IMR-90 (cell line): Measurements from ENCODE around the gene OR5H14. TPM values are rescaled to one million over a fixed set of nuclear protein-coding genes. Genes with fewer than 3 reads are reported as not detected.

Experiments
- ATAC-seq: fragments of 200-7000 bp; cut with Tn5 transposase; 2 replicates; pipeline ENCODE4 v1.9.1; 2020; ENCODE audit warnings: low read depth, mild to moderate bottlenecking, moderate library complexity
- BruUV-seq: library from RNA; stranded (reverse); fragments of 400-500 nt; replicated peaks from 2 replicates; lab custom pipeline; 2021; lab: Mats Ljungman, UMichigan
- CTCF ChIA-PET: fragments of 300-600 bp; formaldehyde crosslinking; extraction: SDS; loops from one replicate; lab custom pipeline; 2021; ENCODE audit warnings: antibody characterized with exemption; lab: Yijun Ruan, JAX
- POLR2A ChIA-PET: fragments of 300-600 bp; sonication (Branson Sonifier 250); formaldehyde crosslinking; loops from one replicate; lab custom pipeline; 2022; ENCODE audit warnings: antibody characterized with exemption; ENCODE audit not compliant: unreplicated experiment; lab: Charles Lee
- DNase-seq: peaks from one replicate; pipeline ENCODE4 v3.0.0; 2013
- H2AFZ ChIP-seq: replicated peaks from 2 replicates; pipeline ENCODE3; 2013; ENCODE audit warnings: low read length, mild to moderate bottlenecking; ENCODE audit not compliant: poor library complexity
- H2AK5ac ChIP-seq: 2 replicates; pipeline ENCODE4 v1.6.1; 2013; ENCODE audit warnings: low read depth, low read length, inconsistent platforms
- H2AK9ac ChIP-seq: replicated peaks from 2 replicates; pipeline ENCODE3; 2013; ENCODE audit warnings: mild to moderate bottlenecking, low read depth, low read length, moderate library complexity; ENCODE audit not compliant: poor library complexity
- H2BK120ac ChIP-seq: 2 replicates; pipeline ENCODE4 v1.6.1; 2013; ENCODE audit warnings: low read depth, low read length, inconsistent platforms
- H2BK15ac ChIP-seq: 3 replicates; pipeline ENCODE4 v1.6.1; 2013; ENCODE audit warnings: low read depth, low read length, inconsistent platforms
- H2BK20ac ChIP-seq: 2 replicates; pipeline ENCODE4 v1.6.1; 2013; ENCODE audit warnings: low read depth, mild to moderate bottlenecking, inconsistent platforms, low read length, moderate library complexity
- H2BK5ac ChIP-seq: 2 replicates; pipeline ENCODE4 v1.6.1; 2013; ENCODE audit warnings: mild to moderate bottlenecking, low read depth, low read length, inconsistent platforms; ENCODE audit not compliant: poor library complexity, severe bottlenecking
- H3K14ac ChIP-seq: replicated peaks from 2 replicates; pipeline ENCODE4 v1.6.1; 2013; ENCODE audit warnings: low read depth, low read length, inconsistent platforms
- H3K18ac ChIP-seq: 2 replicates; pipeline ENCODE4 v1.6.1; 2013; ENCODE audit warnings: low read depth, low read length, control low read depth
- H3K23ac ChIP-seq: 2 replicates; pipeline ENCODE4 v1.6.1; 2013; ENCODE audit warnings: low read depth, low read length, inconsistent platforms
- H3K27ac ChIP-seq: 2 replicates; pipeline ENCODE4 v1.5.1; 2013; ENCODE audit warnings: mild to moderate bottlenecking, control low read depth, low read length; ENCODE audit not compliant: insufficient read depth
- H3K27me3 ChIP-seq: 2 replicates; pipeline ENCODE4 v1.6.1; 2013; ENCODE audit warnings: low read length; ENCODE audit not compliant: control insufficient read depth, insufficient read depth
- H3K36me3 ChIP-seq: 2 replicates; pipeline ENCODE4 v1.6.1; 2013; ENCODE audit warnings: low read length, mixed read lengths; ENCODE audit not compliant: control insufficient read depth, insufficient read depth
- H3K4ac ChIP-seq: 2 replicates; pipeline ENCODE4 v1.6.1; 2013; ENCODE audit warnings: low read depth, low read length, inconsistent platforms
- H3K4me1 ChIP-seq: 2 replicates; pipeline ENCODE4 v1.6.1; 2013; ENCODE audit warnings: low read length, mixed read lengths; ENCODE audit not compliant: control insufficient read depth, insufficient read depth
- H3K4me2 ChIP-seq: 2 replicates; pipeline ENCODE4 v1.6.1; 2013; ENCODE audit warnings: low read depth, mild to moderate bottlenecking, control low read depth, low read length, moderate library complexity
- H3K4me3 ChIP-seq: 2 replicates; pipeline ENCODE4 v1.5.1; 2013; ENCODE audit warnings: low read depth, mild to moderate bottlenecking, control low read depth, low read length, moderate library complexity; ENCODE audit not compliant: insufficient read depth
- H3K56ac ChIP-seq: 2 replicates; pipeline ENCODE4 v1.6.1; 2013; ENCODE audit warnings: low read length, inconsistent platforms; ENCODE audit not compliant: insufficient read depth; ENCODE audit errors: extremely low read depth
- H3K79me1 ChIP-seq, 2 experiments: 2 replicates each; pipeline ENCODE4 v1.6.1; 2013; ENCODE audit warnings: low read length in 2 of 2, inconsistent platforms in 1 of 2, low read depth in 1 of 2
- H3K9ac ChIP-seq: 2 replicates; pipeline ENCODE4 v1.6.1; 2013; ENCODE audit warnings: low read depth, low read length, control low read depth
- H3K9me1 ChIP-seq: 2 replicates; pipeline ENCODE4 v1.6.1; 2013; ENCODE audit warnings: low read length, inconsistent platforms; ENCODE audit not compliant: insufficient read depth
- H3K9me3 ChIP-seq: 2 replicates; pipeline ENCODE4 v1.6.1; 2013; ENCODE audit warnings: low read length; ENCODE audit not compliant: control insufficient read depth, insufficient read depth
- H4K20me1 ChIP-seq: 2 replicates; pipeline ENCODE4 v1.6.1; 2013; ENCODE audit warnings: low read length, inconsistent platforms; ENCODE audit not compliant: insufficient read depth
- H4K5ac ChIP-seq: 2 replicates; pipeline ENCODE4 v1.6.1; 2013; ENCODE audit warnings: mild to moderate bottlenecking, low read depth, low read length, control low read depth
- H4K8ac ChIP-seq, 2 experiments: 2 replicates each; pipeline ENCODE4 v1.6.1; 2013; ENCODE audit warnings: low read depth in 2 of 2, low read length in 2 of 2, control low read depth in 1 of 2, inconsistent platforms in 1 of 2
- H4K91ac ChIP-seq: 2 replicates; pipeline ENCODE4 v1.6.1; 2013; ENCODE audit warnings: low read depth, low read length, inconsistent platforms; ENCODE audit not compliant: insufficient read depth
- CHD1 ChIP-seq: IDR thresholded peaks from 2 replicates; pipeline ENCODE4 v1.6.1; 2012; ENCODE audit warnings: low read depth, low read length, improper control_type of control experiment
- MAZ ChIP-seq: IDR thresholded peaks from 2 replicates; pipeline ENCODE4 v1.6.1; 2012; ENCODE audit warnings: low read depth, mild to moderate bottlenecking, low read length, improper control_type of control experiment, moderate library complexity, borderline replicate concordance
- POLR2A ChIP-seq: IDR thresholded peaks from 2 replicates; pipeline ENCODE4 v1.6.1; 2012; ENCODE audit warnings: mild to moderate bottlenecking, low read depth, low read length
- WGBS, 2 experiments: methylation state at CpG; one replicate each; pipeline versions ENCODE4 v1.1.5 to v1.1.7; 2013; ENCODE audit warnings: missing lambda C conversion rate in 2 of 2; ENCODE audit not compliant: insufficient read length in 1 of 2; ENCODE audit errors: extremely low coverage in 2 of 2; 5-methylcytosine and 5-hydroxymethylcytosine counted together
- dilution Hi-C: fragments of 300-500 bp; cut with HindIII; formaldehyde crosslinking; loops from one replicate; pipeline ENCODE4 v1.14.3; 2018; ENCODE audit warnings: low sequenced_read_pairs; ENCODE audit not compliant: unreplicated experiment
- in situ Hi-C: fragments of 300-500 bp; cut with MboI; formaldehyde crosslinking; loops from 3 replicates; pipeline ENCODE4 v1.14.3; 2019; ENCODE audit warnings: low sequenced_read_pairs, inconsistent platforms, mixed read lengths
- intact Hi-C: fragments of 100-400 bp; cut with micrococcal nuclease; formaldehyde crosslinking; loops from 2 replicates; pipeline ENCODE4 v1.10.0; 2022
- polyA plus RNA-seq, 3 experiments: library from polyadenylated mRNA; depleted of rRNA; stranded (reverse); fragments of >200 nt; gene quantifications; 2 replicates each; pipeline ENCODE4 v1.2.3, GENCODE V29; 2012; ENCODE audit warnings: low replicate concordance in 1 of 3
- total RNA-seq: library from RNA; depleted of rRNA; stranded (reverse); fragments of >200 nt; gene quantifications from 2 replicates; pipeline ENCODE4 v1.2.3, GENCODE V29; 2012
- TF ChIP-seq, protein P1 (sequence below): fragments of 150-350 bp; IDR thresholded peaks from 2 replicates; pipeline ENCODE4 v1.6.1; 2017; ENCODE audit warnings: mild to moderate bottlenecking, antibody characterized with exemption, low read length, low read depth

Gene OR5H14
- total and polyA plus RNA-seq, 2 of the 4 experiments (the other 2 are of a cell fraction), result not detected

DNA sequence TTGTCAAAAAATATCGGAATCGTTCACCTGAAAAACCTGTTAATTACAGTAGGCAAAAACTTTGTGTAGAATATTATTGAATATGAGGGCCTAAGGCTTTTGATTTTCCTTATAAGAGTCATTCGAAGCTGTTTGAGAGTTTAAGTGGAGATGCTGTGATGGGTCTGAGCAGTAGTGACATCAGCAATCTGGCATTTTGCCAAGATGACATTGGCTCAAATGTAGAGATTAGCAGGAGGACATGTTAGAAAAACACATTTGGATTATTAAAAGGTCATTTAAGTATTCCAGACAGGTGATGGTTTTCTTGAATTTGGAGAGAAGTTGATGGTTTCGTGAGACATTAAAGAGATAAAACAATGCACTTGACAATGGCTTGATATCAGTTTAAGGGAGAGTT is 47.4 kb upstream of the OR5H14 start:
- no peak overlapping the region for H2AK5ac ChIP-seq
- H4K20me1 ChIP-seq, result no peaks in the 10 kb centered on the region
- TF ChIP-seq POLR2A, result no peak
- no peak for TF ChIP-seq CHD1
- TF ChIP-seq MAZ, result no peak
- TF ChIP-seq, protein P1, sequence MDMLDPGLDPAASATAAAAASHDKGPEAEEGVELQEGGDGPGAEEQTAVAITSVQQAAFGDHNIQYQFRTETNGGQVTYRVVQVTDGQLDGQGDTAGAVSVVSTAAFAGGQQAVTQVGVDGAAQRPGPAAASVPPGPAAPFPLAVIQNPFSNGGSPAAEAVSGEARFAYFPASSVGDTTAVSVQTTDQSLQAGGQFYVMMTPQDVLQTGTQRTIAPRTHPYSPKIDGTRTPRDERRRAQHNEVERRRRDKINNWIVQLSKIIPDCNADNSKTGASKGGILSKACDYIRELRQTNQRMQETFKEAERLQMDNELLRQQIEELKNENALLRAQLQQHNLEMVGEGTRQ, result no peak
- in situ Hi-C loops (no loop called here), dilution Hi-C loops (no loop called here), intact Hi-C loops (no loop called here)
- no peaks in the 10 kb centered on the region for H3K36me3 ChIP-seq
- no peak overlapping the region for H4K91ac ChIP-seq
- POLR2A ChIA-PET, result no interaction called here
- no peak overlapping the region for H2BK120ac ChIP-seq
- WGBS, 2 experiments, result 67% methylated on average over 1 of the region's 4 CpGs; no CpG with 5 or more reads in 1 of the 2 experiments
- no peak overlapping the region for H3K4me3 ChIP-seq
- no TSS peak for BruUV-seq
- no peak overlapping the region for H3K4ac ChIP-seq
- no peak overlapping the region for H3K14ac ChIP-seq
- DNase-seq (no peak), ATAC-seq (no peak)
- H3K27ac ChIP-seq, result no peak overlapping the region
- H2BK15ac ChIP-seq, result no peak overlapping the region
- H3K9me3 ChIP-seq, result no peaks in the 10 kb centered on the region
- no peak overlapping the region for H2BK20ac ChIP-seq
- H3K9ac ChIP-seq, result no peak overlapping the region
- no peak overlapping the region for H4K5ac ChIP-seq
- H3K9me1 ChIP-seq, result no peaks in the 10 kb centered on the region
- no peak overlapping the region for H2AFZ ChIP-seq
- no peak overlapping the region for H3K4me2 ChIP-seq
- no peak overlapping the region for H2BK5ac ChIP-seq
- no peak overlapping the region for H4K8ac ChIP-seq
- CTCF ChIA-PET, result no interaction called here
- no peak overlapping the region for H3K56ac ChIP-seq
- no peaks in the 10 kb centered on the region for H3K79me1 ChIP-seq
- H2AK9ac ChIP-seq, result no peak overlapping the region
- H3K18ac ChIP-seq, result no peak overlapping the region
- H3K27me3 ChIP-seq, result no peaks in the 10 kb centered on the region
- no peaks in the 10 kb centered on the region for H3K4me1 ChIP-seq
- H3K23ac ChIP-seq, result no peak overlapping the region
